HG03442 (cell line): ENCODE measurements around the gene ZSWIM9.
"Not testable (repeated sequence)": the region's sequence is repeated elsewhere in the genome, so short reads cannot be mapped to it uniquely, and the experiment has no call there.

ENCODE experiments used
- ATAC-seq: cut with Tn5 transposase; IDR thresholded peaks from one replicate; pipeline ENCODE4 v1.9.1; 2021; ENCODE audit warnings: mild to moderate bottlenecking, moderate library complexity; ENCODE audit not compliant: unreplicated experiment

The ZSWIM9 gene

DNA sequence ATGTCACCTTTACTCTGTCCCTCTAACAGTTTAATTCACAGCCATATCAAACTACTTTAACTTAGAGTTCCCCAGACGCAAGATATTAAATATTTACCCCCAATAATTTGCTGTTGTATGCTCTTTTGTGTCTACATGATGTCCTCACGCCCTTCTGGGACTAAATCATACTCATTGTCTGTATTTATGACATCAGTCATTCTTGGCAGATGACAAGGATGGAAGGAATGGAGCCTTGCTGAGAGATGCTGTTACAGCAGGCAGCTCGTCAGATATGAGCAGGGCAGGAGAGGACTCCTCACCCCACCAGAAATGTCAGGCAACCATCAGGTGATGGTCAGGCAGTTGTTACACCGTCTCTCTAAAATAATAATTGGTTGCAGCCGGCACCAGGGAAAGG is 43.5 kb downstream of the ZSWIM9 start:
- no peak for ATAC-seq

DNA sequence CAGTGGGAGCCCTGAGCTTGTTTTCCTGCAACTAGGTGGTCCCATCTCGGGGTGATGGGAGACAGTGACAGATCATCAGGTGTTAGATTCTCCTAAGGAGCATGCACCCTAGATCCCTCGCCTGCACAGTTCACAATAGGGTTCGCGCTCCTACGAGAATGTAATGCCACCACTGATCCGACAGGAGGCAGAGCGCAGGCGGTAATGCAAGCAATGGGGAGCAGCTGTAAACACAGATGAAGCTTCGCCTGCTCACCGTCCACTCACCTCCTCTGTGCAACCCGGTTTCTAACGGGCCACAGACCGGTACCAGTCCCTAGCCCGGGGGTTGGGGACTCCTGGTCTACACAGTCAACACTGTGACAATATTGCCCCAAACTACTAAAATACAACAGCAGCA is 46.5 kb downstream of the ZSWIM9 start:
- no peak for ATAC-seq

DNA sequence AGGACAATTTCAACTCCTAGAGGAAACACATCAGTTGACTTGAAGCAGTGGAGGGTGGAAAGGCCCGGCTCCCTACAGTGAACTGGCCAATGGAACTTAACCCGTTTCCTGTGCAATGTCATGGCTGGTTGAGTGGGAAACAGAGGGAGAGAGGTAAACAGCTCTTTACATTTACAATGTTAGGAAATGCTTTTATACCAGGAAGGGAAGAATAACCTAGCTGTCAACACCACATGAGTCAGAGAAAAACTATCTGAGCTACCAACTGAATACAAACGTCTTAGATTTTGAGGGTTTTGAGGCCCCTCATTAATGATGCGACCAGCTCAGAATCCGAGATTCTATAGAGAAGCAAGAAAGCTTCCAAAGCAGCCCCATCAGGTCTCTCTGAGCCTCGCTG is 48.5 kb downstream of the ZSWIM9 start:
- no peak for ATAC-seq

DNA sequence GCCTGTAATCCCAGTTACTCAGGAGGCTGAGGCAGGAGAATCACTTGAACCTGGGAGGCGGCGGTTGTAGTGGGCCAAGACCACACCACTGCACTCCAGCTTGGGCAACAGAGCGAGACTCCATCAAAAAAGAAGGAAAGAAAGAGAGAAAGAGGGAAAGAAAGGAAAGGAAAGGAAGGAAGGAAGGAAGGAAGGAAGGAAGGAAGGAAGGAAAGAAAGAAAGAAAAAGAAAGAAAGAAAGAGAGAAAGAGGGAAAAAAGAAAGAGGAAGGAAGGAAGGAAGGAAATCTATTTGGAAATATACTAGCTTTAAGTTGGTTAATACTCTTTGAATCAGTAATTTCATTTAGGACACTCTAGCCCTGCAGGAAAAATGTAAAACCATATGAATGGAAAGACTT is 50.3 kb downstream of the ZSWIM9 start:
- not testable (repeated sequence) for ATAC-seq

DNA sequence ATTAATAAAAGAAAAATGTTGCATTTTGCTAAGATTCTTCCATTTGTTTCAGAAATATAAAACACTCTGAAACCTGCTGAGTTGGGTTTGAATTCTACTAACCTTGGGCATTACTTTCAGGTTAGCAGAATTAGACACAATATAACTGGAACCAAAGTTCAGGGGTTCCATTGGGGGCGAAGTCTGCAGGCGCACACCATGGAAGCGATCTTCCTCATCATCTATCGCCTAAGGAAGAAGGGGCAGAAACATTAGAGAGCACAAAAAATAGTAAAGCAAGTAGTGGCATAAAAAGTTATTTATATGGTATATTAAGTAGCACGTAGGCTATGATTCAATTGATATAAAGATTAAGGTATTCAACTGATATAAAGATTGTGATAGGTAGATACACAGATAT is 51.1 kb downstream of the ZSWIM9 start:
- no peak for ATAC-seq

DNA sequence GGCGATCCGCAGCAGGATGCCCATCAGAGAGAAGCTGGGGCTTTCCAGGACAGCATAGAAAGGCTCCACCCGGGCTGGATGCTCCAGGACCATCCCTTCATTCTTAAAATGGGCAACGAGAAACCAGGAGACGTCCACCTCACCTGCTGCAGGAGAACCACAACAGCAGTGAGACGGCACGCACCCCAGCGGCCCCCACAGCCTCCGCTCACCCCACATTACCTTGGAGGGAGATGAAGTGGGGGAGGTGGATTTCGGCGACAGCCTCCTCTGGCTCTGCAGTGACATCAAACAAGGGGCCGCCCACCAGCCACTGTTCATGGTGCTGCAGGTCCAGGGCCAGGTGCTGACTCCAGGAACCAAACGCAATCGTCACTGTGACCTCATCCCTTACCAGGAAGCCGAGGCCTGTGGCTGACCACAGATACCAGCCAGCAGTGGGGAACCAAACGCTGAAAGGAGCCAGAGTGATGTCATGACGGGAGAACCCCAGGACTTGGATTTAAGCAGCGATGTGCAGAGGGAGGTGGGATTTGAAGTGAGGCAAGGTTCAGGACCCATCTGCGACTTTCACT is 60.2 kb downstream of the ZSWIM9 start:
- no peak for ATAC-seq

DNA sequence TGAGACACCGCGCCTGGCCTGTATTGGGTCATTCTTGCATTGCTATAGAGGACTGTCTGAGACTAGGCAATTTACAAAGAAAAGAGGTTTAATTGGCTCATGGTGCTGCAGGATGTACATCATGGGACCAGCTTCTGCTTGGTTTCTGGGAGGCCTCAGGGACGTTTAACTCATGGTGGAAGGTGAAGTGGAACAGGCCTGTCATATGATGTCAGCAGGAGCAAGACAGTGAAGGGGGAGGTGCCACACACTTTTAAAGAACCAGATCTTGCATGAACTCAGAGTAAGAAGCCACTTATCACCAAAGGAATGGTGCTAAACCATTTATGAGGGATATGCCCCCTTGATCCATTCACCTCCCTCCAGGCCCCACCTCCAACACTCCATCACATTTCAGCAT is 66.6 kb downstream of the ZSWIM9 start:
- no peak for ATAC-seq

DNA sequence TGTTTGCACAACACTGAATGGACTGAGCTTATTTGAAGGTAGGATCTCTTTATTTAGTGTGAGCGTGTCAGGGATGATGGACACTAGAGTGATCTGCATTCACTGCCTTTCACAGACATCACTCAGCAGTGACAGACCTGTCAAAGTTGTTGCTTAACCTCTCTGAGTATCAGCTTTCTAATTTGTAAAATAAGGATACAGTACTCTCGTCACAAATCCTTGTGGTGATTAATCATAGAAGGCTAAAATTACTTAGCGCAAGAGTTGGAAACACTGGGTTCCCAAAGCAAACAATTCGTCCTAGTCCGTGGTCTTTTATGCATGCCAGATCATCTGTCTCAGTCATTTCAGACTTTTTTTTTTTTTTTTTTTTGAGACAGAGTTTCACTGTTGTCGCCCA is 68.6 kb downstream of the ZSWIM9 start:
- ATAC-seq, result no peak

DNA sequence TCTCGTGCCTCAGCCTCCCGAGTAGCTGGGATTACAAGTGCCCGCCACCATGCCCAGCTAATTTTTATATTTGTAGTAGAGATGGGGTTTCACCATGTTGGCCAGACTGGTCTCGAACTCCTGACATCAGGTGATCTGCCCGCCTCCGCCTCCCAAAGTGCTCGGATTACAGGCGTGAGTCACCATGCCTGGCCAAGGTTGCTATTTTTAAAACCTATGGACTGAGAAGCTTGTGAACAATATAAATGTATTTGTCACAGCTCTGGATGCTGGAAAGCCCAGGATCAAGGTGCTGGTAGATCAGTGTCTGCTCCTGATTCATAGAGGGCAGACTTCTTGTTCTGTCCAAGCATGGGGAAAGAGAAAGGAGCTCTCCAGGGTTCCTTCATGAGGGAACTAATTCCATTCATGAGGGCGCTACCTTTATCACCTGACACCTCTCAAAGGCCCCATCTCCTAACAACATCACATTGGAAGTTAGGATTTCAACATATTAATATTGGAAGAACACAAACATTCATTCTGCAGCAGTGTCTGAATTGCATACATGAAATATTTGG is 69.2 kb downstream of the ZSWIM9 start:
- ATAC-seq, result no peak

DNA sequence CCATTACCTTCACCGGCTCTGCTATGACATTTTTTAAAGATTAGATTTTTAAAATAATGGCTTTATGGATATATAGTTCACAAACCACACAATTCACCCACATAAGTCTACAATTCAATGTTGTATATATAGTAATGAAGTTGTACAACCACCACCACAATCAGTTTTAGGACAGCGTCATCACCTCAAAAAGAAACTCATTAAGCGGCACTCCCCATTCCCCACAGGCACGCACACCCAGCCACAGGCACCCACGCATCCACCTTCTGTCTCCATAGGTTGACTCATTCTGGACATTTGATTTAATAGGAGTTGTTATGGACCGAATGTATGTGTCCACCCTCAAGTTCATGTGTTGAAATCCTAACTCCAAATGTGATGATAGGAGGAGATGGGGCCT is 71.3 kb downstream of the ZSWIM9 start:
- not testable (repeated sequence) for ATAC-seq

DNA sequence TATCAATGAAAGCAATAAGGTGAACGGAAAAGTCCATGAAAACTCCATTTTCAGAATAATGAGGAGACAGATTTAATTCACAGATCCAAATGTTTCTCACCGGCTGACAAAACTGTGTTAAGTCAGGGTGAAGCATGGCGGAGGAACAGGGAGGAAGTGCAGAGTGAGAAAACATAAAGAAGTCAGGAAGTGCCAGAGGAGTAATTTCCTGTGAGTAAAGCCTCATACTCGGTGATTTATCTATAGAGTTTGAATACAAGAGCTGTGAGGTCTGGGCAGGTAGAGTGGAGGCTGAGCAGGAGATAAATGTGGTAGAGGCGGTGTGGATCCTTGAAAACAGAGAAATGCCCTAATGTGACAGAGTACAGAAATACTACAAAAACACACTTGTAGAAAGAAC is 73.8 kb downstream of the ZSWIM9 start:
- ATAC-seq, result no peak

DNA sequence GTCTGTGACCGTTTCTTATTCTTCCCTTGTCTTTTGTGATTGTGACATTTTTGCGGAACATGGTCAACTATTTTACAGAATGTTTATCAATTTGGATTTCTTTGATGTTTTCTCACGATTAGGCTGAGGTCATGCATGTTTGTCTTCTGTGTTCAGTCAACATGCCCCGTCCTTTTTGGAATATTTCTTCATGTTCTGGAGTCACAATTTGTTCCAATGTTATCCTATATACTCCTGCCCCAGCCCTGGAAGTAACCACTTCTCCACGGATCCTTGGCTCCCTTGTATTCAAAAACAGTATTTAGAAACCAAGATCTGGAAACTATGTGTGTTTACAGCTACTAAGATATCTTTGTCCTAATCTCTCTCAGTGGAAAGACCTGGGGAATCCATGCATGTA is 75.6 kb downstream of the ZSWIM9 start:
- ATAC-seq, result no peak

DNA sequence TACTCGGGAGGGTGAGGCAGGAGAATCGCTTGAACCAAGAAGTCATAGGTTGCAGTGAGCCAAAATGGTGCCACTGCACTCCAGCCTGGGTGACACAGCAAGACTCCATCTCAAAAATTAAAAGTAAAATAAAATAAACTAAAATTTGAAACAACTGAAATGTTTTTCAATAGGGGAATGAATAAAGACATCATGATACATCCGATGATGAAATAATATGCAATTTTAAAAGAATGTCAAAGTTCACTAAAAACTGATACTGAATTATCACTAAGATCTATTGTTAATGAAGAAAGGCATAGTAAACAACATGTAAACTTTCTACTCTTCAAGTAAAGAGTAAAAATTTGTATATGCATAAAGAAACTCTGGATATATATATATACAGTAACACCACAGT is 76.7 kb downstream of the ZSWIM9 start:
- no peak for ATAC-seq
